NCI-H2081 treated with DMSO at 0.1 percent for 48 hours (cell line): ENCODE measurements around the gene UST.
"Not testable (repeated sequence)": the region's sequence is repeated elsewhere in the genome, so short reads cannot be mapped to it uniquely, and the experiment has no call there.

Experiments used
- DNase-seq: peaks from one replicate; lab custom pipeline; 2025; lab: John Stamatoyannopoulos, UW

Gene UST

GRCh38 chr6:148951662-148952061 lies 204.8 kb downstream of the UST start:
- DNase-seq = no peak

GRCh38 chr6:148952147-148953035 lies 205.6 kb downstream of the UST start:
- no peak for DNase-seq

DNA sequence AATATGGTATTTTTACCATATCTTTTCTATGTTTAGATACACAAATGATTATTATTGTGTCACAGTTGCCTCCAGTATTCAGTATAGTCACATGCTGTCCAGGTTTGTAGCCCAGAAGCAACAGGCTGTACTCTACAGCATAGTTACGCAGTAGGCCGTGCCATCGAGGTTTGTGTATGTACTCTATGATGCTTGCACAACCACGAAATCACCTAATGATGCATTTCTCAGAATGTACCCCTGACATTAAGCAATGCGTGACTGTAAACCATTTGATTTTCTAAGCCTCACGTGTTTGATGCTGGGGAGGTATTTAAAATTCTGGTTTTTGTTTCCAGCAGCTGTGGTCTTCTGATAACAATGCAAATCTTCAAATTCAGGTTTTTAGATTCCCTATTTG lies 207.6 kb downstream of the UST start:
- no peak for DNase-seq

DNA sequence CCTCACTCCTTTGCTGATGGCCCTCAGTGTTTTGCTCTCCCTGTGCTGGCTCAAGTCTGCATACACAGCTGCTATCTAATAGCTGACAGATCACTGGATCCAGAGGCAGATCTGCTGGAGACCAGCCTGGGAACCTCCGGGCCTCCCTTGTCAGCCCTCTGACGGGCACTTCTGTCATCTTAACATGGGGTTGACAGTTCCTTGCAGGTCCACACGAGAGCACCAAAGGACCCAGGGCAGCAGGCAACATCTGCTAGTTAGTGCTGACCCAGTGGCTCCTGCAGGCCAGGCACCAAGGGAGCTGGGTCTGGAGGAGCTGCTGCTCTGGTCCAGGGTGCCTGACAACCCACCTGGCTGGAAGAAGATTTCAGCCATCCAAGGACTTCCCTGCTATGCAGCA lies 208.1 kb downstream of the UST start:
- DNase-seq = no peak

DNA sequence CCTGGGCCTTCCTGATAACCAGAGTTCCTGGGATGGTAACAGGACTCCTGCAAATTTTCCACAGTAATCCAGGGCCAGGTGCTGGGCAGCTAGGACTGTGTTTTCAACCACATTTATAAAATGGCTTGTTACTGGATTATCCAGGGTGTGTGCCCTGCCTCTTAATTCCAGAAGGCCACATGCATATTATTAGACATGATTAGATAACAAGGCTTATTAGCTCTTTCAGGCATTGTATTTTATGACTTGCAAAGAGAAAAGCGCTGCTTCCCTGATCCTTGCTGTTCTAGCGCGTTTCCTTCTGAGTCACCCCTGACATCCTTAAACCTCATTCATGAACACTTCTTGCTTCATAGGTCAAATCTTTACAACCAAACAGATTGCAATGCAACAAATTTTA lies 208.6 kb downstream of the UST start:
- no peak for DNase-seq

GRCh38 chr6:148956163-148956562 lies 209.3 kb downstream of the UST start:
- DNase-seq = not testable (repeated sequence)

DNA sequence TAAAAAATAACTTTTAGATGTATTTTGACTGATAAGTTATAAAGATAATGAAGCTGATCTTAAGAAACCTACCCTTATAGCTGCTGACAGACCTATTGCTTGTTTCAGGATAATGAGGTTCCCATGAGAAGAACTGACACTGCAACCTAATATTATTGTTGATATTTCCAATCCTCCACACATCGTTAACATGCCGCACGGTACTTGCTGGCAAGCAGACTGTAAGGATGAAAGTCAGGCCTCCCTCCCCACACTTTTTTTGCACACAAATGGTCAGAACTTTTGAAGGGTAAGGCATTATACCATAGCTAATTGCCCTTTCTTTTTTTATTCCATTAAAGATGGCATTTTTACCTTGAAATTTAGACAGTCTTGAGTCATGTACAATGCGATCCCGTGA lies 210.9 kb downstream of the UST start:
- DNase-seq = no peak

DNA sequence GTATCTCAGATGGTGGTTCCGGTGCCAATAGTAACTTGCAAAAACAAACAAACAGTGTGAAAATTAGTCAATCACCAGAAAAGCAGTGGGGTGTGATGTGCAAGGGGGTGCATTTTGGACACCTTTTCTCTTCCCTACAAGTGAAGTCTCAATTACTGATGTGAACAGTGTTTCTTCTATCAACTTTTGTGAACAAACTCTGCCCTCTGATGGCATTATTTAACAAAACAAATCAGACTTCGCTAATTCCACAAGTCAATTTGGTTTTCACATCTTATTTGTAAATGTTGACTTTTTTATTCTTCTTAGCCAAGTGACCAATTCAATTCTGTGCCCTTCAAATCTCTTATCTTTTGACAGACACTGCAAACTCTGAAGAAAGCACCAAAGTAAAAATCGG lies 212.2 kb downstream of the UST start:
- no peak for DNase-seq

GRCh38 chr6:148959501-148959900 lies 212.7 kb downstream of the UST start:
- DNase-seq = no peak

GRCh38 chr6:148962854-148963515 lies 216.2 kb downstream of the UST start:
- DNase-seq = no peak

GRCh38 chr6:148963738-148964137 lies 216.9 kb downstream of the UST start:
- DNase-seq = no peak

DNA sequence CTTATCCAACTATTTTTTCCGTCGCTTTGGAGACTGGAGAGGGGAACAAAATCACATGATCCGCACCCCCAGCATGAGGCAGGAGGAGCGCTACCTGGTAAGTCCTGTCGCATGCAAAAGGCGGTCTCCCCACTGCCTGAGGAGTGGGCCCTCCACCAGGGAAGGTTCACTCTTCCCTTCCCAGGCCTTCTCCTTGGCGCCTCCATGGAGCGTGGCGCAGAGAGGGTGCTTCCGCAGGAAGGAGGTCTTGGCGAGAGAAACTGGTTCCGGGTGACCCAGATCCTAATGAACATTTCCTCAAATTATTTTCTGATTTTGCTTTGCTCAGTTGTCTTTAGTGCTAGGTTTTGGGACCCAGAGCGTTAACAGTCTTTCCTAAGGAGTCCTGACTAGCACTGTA lies 217.6 kb downstream of the UST start:
- no peak for DNase-seq

DNA sequence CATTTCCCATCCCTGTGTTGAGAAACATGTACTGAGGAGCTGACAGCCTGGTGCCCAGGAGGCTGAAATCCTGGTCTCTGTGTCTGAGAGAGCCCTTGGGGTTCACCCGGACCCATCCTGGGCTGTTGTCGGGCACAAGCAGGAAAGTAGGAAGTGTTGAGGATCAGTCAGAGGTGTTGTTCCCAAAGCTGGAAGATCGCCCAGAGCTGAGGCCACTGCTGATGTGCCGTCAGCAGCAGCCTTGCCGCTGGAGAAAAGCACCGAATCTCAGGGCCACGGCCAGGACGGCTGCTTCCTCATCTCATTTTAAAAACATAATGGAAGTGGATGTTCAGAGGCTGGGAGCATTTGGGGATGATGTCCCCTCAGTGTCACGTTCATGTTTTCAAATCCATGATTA lies 218.5 kb downstream of the UST start:
- DNase-seq = no peak

DNA sequence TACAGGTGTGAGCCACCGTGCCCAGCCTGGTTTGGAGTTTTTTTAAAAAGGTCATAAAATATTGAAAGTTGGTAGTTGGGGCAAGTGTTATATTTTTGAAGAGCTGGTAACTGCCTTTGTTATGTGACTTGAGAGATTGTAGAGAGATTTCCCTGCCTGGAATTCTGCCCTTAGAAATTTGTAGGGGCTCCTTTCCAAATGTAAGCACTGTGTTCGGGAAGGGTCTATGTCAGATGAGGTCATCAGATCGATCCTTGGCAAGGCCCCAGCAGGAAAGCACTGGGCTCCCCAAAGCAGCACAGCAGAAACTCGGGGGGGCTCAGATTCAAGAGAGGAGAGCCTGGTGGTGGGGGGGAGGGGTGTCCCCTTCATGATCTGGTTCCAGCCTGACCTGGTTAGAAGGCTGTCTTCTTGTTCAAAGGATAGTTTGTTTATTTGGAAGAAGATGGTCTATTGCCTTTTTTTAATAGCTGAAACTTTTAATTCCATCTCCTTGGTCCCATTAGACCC lies 220.2 kb downstream of the UST start:
- no peak for DNase-seq

- DNase-seq = no peak
Observed at GRCh38 chr6:148967541-148967956, 220.7 kb downstream of the UST start.

DNA sequence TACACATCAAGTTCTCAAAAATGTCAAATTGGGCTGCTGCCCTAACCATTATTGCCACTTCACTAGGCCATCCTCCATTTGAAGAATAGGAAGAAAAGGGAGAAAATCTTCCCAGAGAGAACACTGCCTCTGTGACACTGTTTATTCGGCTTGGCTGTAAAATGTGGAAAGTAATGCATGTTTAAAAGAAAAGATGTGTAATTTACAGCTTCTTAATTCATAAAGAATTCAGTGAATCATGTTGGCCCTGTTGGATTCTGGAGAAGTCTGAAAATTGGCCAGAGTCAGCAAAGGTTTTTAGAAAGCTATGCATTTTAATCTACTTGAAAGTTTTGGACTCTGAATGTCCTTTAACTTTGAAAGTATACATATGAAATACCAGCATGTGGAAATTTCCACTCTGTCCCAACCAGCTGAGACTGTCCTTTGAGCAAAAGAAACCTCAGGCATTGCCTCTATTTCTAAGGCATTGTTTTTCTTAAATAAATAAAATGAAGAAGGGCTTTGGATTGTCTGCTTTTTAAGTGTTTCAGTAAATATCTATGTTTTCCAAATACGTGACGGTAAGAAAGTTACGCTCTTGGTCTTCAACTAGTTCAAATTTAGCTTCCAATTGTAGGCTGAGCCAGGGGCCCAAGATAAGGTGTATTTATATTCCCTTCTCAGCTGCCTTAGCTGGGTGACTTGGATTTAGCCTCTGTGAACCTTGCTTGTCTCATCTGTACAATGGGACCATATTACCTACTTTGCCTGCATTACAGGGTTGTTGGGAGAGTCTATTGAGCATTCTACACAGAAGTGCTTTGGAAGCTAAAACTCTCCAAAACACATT lies 222.2 kb downstream of the UST start:
- no peak for DNase-seq

- DNase-seq = no peak
Observed at GRCh38 chr6:148969603-148970061, 222.8 kb downstream of the UST start.

DNA sequence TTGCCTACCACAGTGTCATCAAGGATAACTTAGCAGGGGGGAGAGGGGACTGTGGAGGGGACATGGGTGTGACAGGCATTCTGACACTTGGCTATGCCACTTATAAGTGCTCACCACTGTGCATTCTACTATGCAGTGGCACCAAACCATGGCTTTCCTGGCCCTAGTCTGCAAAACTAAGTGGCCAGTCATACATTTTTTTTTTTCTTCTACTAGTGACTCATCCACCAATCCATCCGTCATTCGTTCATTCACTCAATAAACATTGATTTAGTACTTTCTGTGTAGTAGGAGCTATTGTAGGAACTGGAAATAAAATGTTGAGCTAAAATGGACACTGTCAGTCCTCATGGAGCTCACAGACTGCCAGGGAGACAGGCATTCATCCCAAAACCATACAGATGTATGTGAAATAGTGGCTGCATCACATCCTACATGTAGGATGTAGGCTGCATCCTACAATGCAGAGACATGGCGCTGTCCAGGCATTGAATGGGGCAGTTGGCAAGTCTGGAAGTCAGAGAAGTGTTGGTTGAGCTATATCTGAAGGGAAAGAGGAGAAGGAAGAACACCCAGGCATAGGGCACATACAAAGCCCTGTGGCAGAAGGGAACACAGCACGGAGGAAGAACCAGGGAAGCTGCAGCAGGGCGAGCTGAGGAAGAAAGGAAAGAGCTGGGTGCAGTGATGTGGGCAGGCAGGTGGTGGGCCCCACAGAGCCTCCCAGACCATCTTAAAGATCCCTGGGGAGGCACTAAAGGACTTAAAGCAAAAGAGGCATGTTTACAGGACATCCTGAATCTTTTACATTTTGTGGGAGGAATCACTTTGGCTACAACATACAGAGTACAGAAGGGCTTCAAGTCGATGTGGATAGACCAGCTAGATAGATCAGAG lies 224.4 kb downstream of the UST start:
- DNase-seq = no peak

- no peak for DNase-seq
Observed at GRCh38 chr6:148972481-148972880, 225.7 kb downstream of the UST start.

DNA sequence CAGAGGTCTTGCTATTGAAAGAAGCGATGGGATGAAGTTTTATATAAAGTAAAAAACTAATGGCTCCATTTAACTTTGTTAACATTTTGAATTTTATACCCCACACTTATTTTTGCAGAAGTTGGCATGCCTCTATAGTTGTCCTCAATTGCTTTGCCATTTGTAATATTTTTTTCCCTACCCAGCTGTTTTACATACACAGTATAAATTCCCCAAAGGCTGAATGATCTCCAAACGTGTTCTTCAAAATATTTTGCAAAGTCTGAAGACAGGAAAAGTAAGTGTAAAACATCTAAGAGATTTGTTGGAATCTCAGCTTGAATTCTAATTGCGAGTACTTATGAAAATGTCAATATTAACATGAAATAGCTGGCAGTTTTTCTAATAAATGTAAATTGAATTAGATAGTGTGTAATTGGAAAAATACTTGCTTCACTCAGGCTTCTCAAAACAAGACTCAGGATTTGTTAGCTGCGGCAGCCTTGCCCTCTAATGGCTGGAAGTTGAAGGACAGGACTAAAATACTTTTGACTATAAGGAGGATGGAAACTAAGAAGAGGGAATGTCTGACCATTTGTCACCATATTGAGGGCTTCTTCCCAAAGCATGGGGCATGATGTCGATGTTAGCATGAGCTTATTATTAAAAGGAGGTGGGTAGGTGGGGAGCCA lies 226.8 kb downstream of the UST start:
- no peak for DNase-seq

- DNase-seq = no peak
Observed at GRCh38 chr6:148974351-148974750, 227.5 kb downstream of the UST start.
